HG02678 (cell line): Measurements from ENCODE around the gene LGALS9B.
A peak's percentile ranks its signal among the peaks of the same experiment; 100 is the strongest.
"Not testable (repeated sequence)": the region's sequence is repeated elsewhere in the genome, so short reads cannot be mapped to it uniquely, and the experiment has no call there.

ENCODE experiments used
- ATAC-seq: cut with Tn5 transposase; IDR thresholded peaks from one replicate; pipeline ENCODE4 v1.9.1; 2021; ENCODE audit warnings: mild to moderate bottlenecking, moderate library complexity; ENCODE audit not compliant: unreplicated experiment

Gene LGALS9B

DNA sequence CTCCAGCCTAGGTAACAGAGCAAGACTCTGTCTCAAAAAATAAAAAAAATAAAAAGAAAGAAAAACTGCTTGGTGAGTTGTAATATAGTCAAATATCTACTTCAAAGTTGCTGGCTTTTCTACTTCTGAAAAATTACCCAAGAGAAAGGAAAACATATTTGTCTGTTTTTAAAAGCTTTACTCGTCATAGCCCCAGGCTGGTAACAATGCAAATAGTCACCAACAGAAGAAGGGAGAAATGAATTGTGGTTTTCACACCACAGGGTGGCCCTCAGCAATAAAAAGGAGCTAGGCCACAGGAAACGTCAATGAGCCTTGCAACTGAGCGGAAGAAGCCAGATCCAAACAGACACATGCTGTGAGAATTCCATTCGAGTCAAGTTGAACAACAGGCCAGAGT is 1.8 kb upstream of the LGALS9B start:
- ATAC-seq, result not testable (repeated sequence)

DNA sequence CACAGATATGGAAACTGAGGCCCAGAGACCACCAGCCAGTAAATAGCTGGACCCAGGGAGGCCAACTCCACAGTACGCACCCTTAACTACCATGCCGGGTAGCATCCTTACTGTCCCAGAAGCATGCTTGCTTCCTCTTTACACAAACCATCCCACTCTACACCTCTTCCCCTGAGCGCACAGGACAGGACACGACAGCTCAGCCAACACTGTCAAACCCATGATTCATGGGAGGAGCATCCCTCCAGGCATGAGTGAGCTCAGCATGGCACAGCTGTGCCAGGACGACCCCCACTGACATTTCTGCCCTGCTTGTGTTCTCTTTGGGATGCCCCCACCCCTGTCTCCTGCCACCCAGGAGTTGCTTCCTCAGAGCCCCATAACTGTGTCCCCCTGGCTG is 340 bp downstream of the LGALS9B start:
- ATAC-seq, result peak; percentile 21

GRCh38 chr17:20466553-20466952 is 786 bp downstream of the LGALS9B start:
- not testable (repeated sequence) for ATAC-seq

DNA sequence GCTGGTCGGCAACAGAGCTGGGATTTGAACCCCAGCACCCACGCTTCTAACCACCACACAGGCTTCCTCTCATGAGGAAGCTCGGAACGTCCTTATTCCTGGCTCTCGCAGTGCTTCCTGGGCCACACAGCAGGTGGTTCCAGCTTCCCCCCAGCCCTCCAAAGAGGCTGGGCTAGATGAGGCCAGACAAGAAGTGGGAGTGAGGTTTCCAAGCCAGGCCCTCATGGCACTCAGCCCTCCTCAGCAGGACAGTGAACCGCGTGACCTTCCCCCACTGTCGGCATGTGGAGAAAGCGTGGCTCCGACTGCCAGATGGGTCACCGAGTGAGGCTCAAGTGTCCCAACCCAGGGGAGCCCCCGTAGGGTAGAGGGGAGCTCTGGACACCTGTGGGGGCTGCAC is 1.8 kb downstream of the LGALS9B start:
- ATAC-seq, result not testable (repeated sequence)

GRCh38 chr17:20464854-20465414 is 2.4 kb downstream of the LGALS9B start:
- ATAC-seq, result not testable (repeated sequence)

DNA sequence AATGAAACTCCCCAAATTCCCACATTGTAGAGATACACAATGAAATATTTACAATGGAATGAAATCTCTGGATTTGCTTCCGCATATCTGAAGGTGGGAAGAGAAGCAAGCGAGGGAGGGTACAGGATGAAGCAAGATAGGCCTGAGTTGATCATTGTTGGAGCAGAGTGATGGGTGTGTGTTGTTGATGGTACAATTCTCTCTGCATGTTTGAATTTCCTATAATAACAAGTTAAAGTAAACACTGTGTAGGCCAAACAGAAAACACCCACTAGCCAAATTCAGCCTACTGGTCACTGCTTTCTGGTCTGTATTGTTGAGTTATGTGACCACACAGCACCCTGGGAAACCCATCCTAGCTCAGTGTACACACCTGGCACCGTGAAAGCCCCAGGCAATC is 5.2 kb downstream of the LGALS9B start:
- ATAC-seq, result not testable (repeated sequence)

DNA sequence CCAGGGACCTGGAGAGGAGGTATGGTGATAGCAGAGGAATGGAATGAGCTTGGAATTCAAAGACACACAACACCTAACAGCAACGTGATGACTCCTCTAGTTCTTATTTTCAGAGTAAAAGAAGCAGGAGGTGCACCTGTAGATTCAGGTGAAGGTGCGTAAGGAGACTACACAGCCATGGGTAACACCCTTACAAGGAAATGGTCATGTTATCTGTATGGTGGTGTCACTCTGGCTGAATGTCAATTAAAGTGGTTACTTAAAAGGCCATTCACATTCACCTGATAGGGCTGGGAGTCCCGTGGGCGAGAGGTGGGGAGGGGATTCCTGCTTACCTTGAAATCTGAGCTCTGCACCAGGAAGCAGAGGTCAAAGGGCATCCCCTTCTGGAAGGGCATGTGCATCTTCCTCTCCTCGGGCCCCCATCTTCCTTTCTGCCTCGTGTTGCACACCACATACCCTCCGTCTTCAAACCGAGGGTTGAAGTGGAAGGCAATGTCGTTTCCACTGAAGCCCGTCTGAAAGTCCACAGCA is 9.4 kb downstream of the LGALS9B start:
- not testable (repeated sequence) for ATAC-seq

GRCh38 chr17:20455106-20455505 is 12.2 kb downstream of the LGALS9B start:
- ATAC-seq, result not testable (repeated sequence)

GRCh38 chr17:20453820-20454434 is 13.4 kb downstream of the LGALS9B start:
- not testable (repeated sequence) for ATAC-seq

DNA sequence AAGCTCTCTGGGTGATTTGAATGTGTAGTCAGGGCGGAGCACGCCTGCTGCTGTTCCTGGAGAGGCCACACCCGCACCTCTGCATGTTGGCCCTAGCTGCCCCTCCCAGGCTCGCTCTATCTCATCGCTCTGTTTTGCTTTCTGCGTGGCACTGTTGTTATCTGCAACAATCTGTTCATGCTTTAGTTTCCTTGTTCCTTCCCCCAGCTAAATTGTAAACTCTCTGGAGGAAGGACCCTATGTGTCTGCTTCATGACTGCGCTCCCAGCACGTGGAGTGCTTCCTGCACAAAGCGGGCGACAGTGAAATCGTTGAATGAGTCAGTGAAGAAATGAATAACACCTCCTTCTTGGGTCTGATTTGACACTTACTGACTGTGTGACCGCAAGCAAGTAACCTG is 16.5 kb downstream of the LGALS9B start:
- not testable (repeated sequence) for ATAC-seq

- not testable (repeated sequence) for ATAC-seq
Observed at GRCh38 chr17:20447534-20448321, 19.6 kb downstream of the LGALS9B start.

GRCh38 chr17:20446895-20447294 is 20.4 kb downstream of the LGALS9B start:
- not testable (repeated sequence) for ATAC-seq

DNA sequence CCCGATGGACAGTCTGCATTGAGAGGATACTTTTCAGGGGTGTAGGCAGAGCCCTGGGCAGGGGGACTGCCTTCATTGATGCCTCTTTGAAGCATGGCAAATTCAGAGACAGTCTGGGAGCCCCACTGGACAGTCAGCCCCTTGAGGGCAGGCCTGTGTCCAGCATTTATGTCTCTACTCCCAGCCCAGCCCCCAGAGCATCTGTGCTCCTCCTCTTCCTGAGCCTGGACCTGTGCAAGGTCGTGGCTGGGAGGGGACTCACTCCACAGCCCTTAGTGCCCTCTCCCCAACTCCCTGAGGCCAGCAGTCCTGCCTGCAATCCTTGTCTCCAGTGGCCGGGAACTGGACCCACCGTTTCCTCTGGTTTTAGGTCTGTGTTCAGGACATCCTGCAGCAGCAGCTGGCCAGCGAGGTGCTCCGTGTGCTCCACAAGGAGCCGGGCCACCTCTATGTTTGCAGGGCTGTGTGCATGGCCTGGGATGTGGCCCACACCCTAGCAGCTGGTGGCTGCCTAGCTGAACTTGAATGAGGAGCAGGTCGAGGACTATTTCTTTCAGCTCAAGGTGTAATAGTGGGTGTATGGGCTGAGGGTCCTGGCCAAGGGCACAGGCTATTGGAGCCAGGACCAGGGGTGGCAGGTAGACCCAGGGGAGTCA is 22.6 kb downstream of the LGALS9B start:
- ATAC-seq, result not testable (repeated sequence)

DNA sequence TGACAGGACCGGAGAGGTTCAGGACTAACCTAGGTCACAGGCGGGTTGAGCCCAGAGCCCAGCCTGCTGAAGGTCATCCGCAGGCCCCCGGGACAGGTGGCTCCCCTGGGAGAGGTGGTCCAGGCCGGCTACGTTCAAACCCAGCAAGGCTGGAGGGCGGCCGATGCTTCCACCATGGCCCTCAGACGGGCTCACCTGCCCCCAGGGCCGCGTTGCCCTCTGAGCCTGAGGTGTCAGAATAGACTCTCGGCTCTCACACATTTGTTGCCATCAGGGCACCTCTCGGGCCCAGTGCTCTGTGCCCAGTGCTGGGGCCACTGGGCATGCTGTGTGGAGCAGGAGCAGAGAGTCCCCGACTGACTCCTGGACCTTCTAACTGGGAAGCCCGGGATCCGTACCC is 23.2 kb downstream of the LGALS9B start:
- ATAC-seq, result not testable (repeated sequence)

GRCh38 chr17:20443632-20444031 is 23.7 kb downstream of the LGALS9B start:
- ATAC-seq, result not testable (repeated sequence)

- ATAC-seq, result not testable (repeated sequence)
Observed at GRCh38 chr17:20440665-20441064, 26.7 kb downstream of the LGALS9B start.

- not testable (repeated sequence) for ATAC-seq
Observed at GRCh38 chr17:20435166-20435565, 32.2 kb downstream of the LGALS9B start.

GRCh38 chr17:20433382-20433781 is 34.0 kb downstream of the LGALS9B start:
- ATAC-seq, result not testable (repeated sequence)

DNA sequence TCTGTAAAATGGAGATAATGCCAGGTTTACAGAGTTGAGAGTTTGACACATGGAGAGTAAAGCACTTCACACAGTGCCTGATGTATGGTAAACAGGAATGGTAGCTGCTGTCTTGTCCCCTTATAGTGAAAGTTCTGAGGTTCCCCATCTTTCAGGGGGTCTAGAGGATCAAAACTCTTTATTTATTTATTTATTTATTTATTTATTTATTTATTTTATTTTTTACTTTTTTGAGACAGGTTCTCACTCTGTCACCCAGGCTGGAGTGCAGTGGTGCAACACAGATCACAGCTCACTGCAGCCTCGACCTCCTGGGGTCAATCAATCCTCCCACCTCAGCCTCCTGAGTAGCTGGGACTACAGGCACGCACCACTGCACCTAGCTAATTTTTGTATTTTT is 40.1 kb downstream of the LGALS9B start:
- not testable (repeated sequence) for ATAC-seq

DNA sequence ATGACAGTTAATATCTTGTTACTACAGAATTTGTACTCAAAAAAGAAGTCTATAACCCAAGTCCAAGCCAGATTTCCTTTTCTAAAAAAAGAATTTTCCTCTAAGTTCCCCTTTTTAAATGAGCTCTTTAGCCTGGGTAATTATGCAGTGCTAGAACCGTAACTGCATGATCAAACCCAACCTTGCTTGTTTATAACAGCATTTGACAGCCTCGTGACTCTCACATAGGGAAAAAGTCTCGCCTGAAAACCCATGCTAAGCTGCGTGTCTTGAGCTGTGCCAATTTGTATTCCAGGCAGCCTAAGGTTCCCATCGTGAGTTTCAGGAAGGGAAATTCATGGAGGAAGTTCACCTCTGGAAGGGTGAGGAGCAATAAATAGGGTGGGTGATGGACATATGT is 44.5 kb downstream of the LGALS9B start:
- not testable (repeated sequence) for ATAC-seq

DNA sequence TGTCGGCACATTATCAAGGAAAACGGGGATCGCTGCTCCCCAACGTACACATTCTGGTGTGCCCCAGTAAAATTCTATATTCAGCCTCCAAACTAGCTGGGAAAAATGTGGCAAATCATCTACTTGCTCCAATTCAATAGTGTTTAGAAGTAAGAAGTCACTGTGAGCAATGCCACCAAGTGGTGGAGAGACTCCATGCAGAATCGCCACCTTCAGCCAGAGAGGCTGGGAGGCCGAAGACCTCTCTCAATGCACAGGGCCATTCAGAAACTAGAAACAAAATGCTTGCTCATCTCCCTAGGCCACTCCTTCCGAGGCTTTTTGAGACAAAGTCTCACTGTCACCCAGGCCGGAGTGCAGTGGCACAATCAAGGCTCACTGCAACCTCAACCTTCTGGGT is 48.5 kb downstream of the LGALS9B start:
- ATAC-seq, result not testable (repeated sequence)
